ENCODE measurements around the gene BCL2L14.
A peak's percentile ranks its signal among the peaks of the same experiment; 100 is the strongest.

BCL2L14 gene

GRCh38 chr12:12070674-12071656, at the start of gene BCL2L14:
TSS of gene BCL2L14 (plus strand) at chr12:12070939. CDS start at chr12:12079306, 8,367 bp downstream.
- no peak for DNase-seq

GRCh38 chr12:12022306-12022936, 48.3 kb upstream of the BCL2L14 start:
- no peak for DNase-seq

GRCh38 chr12:12023456-12023855, 47.3 kb upstream of the BCL2L14 start:
- no peak for DNase-seq

- no peak for DNase-seq
Observed at GRCh38 chr12:12024911-12025682, 45.6 kb upstream of the BCL2L14 start.

GRCh38 chr12:12025799-12026386, 44.8 kb upstream of the BCL2L14 start:
- DNase-seq = no peak

- DNase-seq = no peak
Observed at GRCh38 chr12:12028668-12029402, 41.9 kb upstream of the BCL2L14 start.

- no peak for DNase-seq
Observed at GRCh38 chr12:12029653-12030052, 41.1 kb upstream of the BCL2L14 start.

- no peak for DNase-seq
Observed at GRCh38 chr12:12032260-12032791, 38.4 kb upstream of the BCL2L14 start.

GRCh38 chr12:12032851-12033797, 37.6 kb upstream of the BCL2L14 start:
- DNase-seq = peak; percentile 44

GRCh38 chr12:12033824-12034223, 36.9 kb upstream of the BCL2L14 start:
- DNase-seq = no peak

GRCh38 chr12:12034344-12034743, 36.4 kb upstream of the BCL2L14 start:
- DNase-seq = no peak

- no peak for DNase-seq
Observed at GRCh38 chr12:12035229-12035628, 35.5 kb upstream of the BCL2L14 start.

- DNase-seq = no peak
Observed at GRCh38 chr12:12036901-12037300, 33.8 kb upstream of the BCL2L14 start.

GRCh38 chr12:12039897-12040296, 30.8 kb upstream of the BCL2L14 start:
- DNase-seq = no peak

- DNase-seq = no peak
Observed at GRCh38 chr12:12046401-12046800, 24.3 kb upstream of the BCL2L14 start.

GRCh38 chr12:12047682-12048081, 23.1 kb upstream of the BCL2L14 start:
- no peak for DNase-seq

GRCh38 chr12:12048266-12048665, 22.5 kb upstream of the BCL2L14 start:
- no peak for DNase-seq

GRCh38 chr12:12048714-12049113, 22.0 kb upstream of the BCL2L14 start:
- no peak for DNase-seq

GRCh38 chr12:12051668-12052067, 19.1 kb upstream of the BCL2L14 start:
- DNase-seq = no peak

GRCh38 chr12:12054993-12055392, 15.7 kb upstream of the BCL2L14 start:
- DNase-seq = no peak

GRCh38 chr12:12056951-12057350, 13.8 kb upstream of the BCL2L14 start:
- no peak for DNase-seq

Measured in NCI-H524 treated with DMSO at 0.1 percent for 48 hours (cell line).